A673 (cell line): ENCODE results near the gene ZC3HAV1.

ENCODE experiments used
- EZH2 ChIP-seq: fragments of 200-600 bp; sonication (generic); IDR thresholded peaks from 2 replicates; pipeline ENCODE4 v1.6.1; 2017; ENCODE audit warnings: borderline replicate concordance, low read depth, mild to moderate bottlenecking, mixed read lengths, antibody characterized with exemption, low read length; ENCODE audit not compliant: poor library complexity, severe bottlenecking
- TF ChIP-seq, protein P1 (sequence below): fragments of 300-800, 200-600 bp; sonication (generic); conservative IDR thresholded peaks from 2 replicates; pipeline ENCODE4 v1.5.1; 2017; ENCODE audit warnings: low read depth, mild to moderate bottlenecking, antibody characterized with exemption, low read length, moderate library complexity, mixed read lengths

DNA sequence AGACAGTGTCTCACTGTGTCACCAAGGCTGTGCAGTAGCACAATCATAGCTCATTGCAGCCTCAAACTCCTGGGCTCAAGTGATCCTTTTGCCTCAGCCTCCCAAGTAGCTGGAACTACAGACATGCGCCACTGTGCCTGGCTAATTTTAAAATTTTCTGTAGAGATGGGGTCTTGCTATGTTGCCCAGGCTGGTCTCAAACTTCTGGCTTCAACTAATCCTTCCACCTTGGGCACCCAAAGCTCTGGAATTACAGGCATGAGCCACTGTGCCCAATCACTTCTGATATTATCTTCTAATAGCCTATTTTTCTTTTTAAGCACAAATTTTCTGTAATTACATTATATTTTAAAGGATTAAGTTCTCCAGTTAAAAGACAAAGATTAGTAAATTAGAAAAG lies 42.6 kb upstream of the ZC3HAV1 start:
- TF ChIP-seq, protein P1, sequence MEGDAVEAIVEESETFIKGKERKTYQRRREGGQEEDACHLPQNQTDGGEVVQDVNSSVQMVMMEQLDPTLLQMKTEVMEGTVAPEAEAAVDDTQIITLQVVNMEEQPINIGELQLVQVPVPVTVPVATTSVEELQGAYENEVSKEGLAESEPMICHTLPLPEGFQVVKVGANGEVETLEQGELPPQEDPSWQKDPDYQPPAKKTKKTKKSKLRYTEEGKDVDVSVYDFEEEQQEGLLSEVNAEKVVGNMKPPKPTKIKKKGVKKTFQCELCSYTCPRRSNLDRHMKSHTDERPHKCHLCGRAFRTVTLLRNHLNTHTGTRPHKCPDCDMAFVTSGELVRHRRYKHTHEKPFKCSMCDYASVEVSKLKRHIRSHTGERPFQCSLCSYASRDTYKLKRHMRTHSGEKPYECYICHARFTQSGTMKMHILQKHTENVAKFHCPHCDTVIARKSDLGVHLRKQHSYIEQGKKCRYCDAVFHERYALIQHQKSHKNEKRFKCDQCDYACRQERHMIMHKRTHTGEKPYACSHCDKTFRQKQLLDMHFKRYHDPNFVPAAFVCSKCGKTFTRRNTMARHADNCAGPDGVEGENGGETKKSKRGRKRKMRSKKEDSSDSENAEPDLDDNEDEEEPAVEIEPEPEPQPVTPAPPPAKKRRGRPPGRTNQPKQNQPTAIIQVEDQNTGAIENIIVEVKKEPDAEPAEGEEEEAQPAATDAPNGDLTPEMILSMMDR = no peak
- no peak for TF ChIP-seq EZH2
